ENCODE measurements around the gene CDC16. TPM values are rescaled to one million over a fixed set of nuclear protein-coding genes. Genes with fewer than 3 reads are reported as not detected.
"Not testable (repeated sequence)": the region's sequence is repeated elsewhere in the genome, so short reads cannot be mapped to it uniquely, and the experiment has no call there.

The CDC16 gene
- total RNA-seq, 1 donor from 2014 or later = 83.0 TPM

GRCh38 chr13:114241918-114242317 is 7.2 kb downstream of the CDC16 start:
- no peak overlapping the region for H3K4me3 Mint-ChIP-seq (ENCODE audit: unreplicated experiment)
- DNase-seq (ENCODE audit: low spot score) = no peak
- H3K36me3 Mint-ChIP-seq (ENCODE audit: low read depth) = peaks cover 44% of the 10 kb centered on the region
- no peak overlapping the region for H3K27ac Mint-ChIP-seq (ENCODE audit: unreplicated experiment)
- H3K27me3 Mint-ChIP-seq (ENCODE audit: low read depth) = no peaks in the 10 kb centered on the region
- no peak for TF ChIP-seq CTCF (IDR thresholded peaks at IDR 0.05)
- peaks cover 12% of the 10 kb centered on the region for H3K4me1 Mint-ChIP-seq (ENCODE audit: low read depth)
- no peaks in the 10 kb centered on the region for H3K9me3 Mint-ChIP-seq (ENCODE audit: low read depth)

- Mint-ChIP-seq H3K4me3 (ENCODE audit: unreplicated experiment) (no peak overlapping the region), H3K27me3 (ENCODE audit: low read depth) (no peaks in the 10 kb centered on the region), H3K4me1 (ENCODE audit: low read depth) (peaks cover 22% of the 10 kb centered on the region), H3K9me3 (ENCODE audit: low read depth) (no peaks in the 10 kb centered on the region), H3K36me3 (ENCODE audit: low read depth) (peaks cover 44% of the 10 kb centered on the region), H3K27ac (ENCODE audit: unreplicated experiment) (no peak overlapping the region)
- no peak for TF ChIP-seq CTCF (IDR thresholded peaks at IDR 0.05)
- DNase-seq (ENCODE audit: low spot score) = no peak
Observed at GRCh38 chr13:114243971-114244370, 9.3 kb downstream of the CDC16 start.

- Mint-ChIP-seq H3K4me1 (ENCODE audit: low read depth) (peaks cover 22% of the 10 kb centered on the region), H3K4me3 (ENCODE audit: unreplicated experiment) (no peak overlapping the region), H3K27me3 (ENCODE audit: low read depth) (no peaks in the 10 kb centered on the region), H3K27ac (ENCODE audit: unreplicated experiment) (no peak overlapping the region), H3K36me3 (ENCODE audit: low read depth) (peaks cover 41% of the 10 kb centered on the region), H3K9me3 (ENCODE audit: low read depth) (no peaks in the 10 kb centered on the region)
- no peak for TF ChIP-seq CTCF (IDR thresholded peaks at IDR 0.05)
- no peak for DNase-seq (ENCODE audit: low spot score)
Observed at GRCh38 chr13:114244637-114245036, 9.9 kb downstream of the CDC16 start.

- no peaks in the 10 kb centered on the region for H3K9me3 Mint-ChIP-seq (ENCODE audit: low read depth)
- peak overlapping the region; percentile 87 for H3K27ac Mint-ChIP-seq (ENCODE audit: unreplicated experiment)
- no peak overlapping the region for H3K4me3 Mint-ChIP-seq (ENCODE audit: unreplicated experiment)
- peaks cover 41% of the 10 kb centered on the region for H3K36me3 Mint-ChIP-seq (ENCODE audit: low read depth)
- no peak for DNase-seq (ENCODE audit: low spot score)
- TF ChIP-seq CTCF (IDR thresholded peaks at IDR 0.05) = no peak
- no peaks in the 10 kb centered on the region for H3K27me3 Mint-ChIP-seq (ENCODE audit: low read depth)
- peaks cover 22% of the 10 kb centered on the region for H3K4me1 Mint-ChIP-seq (ENCODE audit: low read depth)
Observed at GRCh38 chr13:114248011-114248410, 13.3 kb downstream of the CDC16 start.

GRCh38 chr13:114249077-114249476 is 14.4 kb downstream of the CDC16 start:
- Mint-ChIP-seq H3K27ac (ENCODE audit: unreplicated experiment) (no peak overlapping the region), H3K4me3 (ENCODE audit: unreplicated experiment) (no peak overlapping the region), H3K9me3 (ENCODE audit: low read depth) (no peaks in the 10 kb centered on the region), H3K4me1 (ENCODE audit: low read depth) (peaks cover 22% of the 10 kb centered on the region), H3K27me3 (ENCODE audit: low read depth) (no peaks in the 10 kb centered on the region), H3K36me3 (ENCODE audit: low read depth) (peaks cover 41% of the 10 kb centered on the region)
- DNase-seq (ENCODE audit: low spot score) = no peak
- TF ChIP-seq CTCF (IDR thresholded peaks at IDR 0.05) = no peak

GRCh38 chr13:114251639-114252440 is 17.1 kb downstream of the CDC16 start:
- not testable (repeated sequence) for H3K4me3 Mint-ChIP-seq (ENCODE audit: unreplicated experiment); DNase-seq (ENCODE audit: low spot score); H3K9me3 Mint-ChIP-seq (ENCODE audit: low read depth); H3K27me3 Mint-ChIP-seq (ENCODE audit: low read depth); H3K27ac Mint-ChIP-seq (ENCODE audit: unreplicated experiment)
- peaks cover 15% of the 10 kb centered on the region for H3K4me1 Mint-ChIP-seq (ENCODE audit: low read depth)
- peaks cover 44% of the 10 kb centered on the region for H3K36me3 Mint-ChIP-seq (ENCODE audit: low read depth)

All from chondrocyte (in vitro differentiated cells).